ENCODE measurements around the gene SRL. TPM values are rescaled to one million over a fixed set of nuclear protein-coding genes. Genes with fewer than 3 reads are reported as not detected.

The SRL gene
- total and polyA plus RNA-seq, 4 donors = 0.14 to 0.22 (median 0.17) TPM

- H3K27me3 ChIP-seq (ENCODE audit: control insufficient read depth in 4 of 4, insufficient read depth in 4 of 4, low read length in 3 of 4) = no peaks in the 10 kb centered on the region
Observed at GRCh38 chr16:4273858-4274311, 32.0 kb upstream of the SRL start.

GRCh38 chr16:4272114-4272956 is 30.5 kb upstream of the SRL start:
- peak overlapping the region in 1 of 2 donors; percentile 47 for H3K9ac ChIP-seq (ENCODE audit: low read depth in 1 of 2, low read length in 2 of 2)
- H3K27ac ChIP-seq (ENCODE audit: low read depth in 1 of 2, low read length in 2 of 2) = peak overlapping the region; percentile 95 to 99

More at GRCh38 chr16:4273858-4274311, 32.0 kb upstream of the SRL start:
- WGBS = 11% methylated on average over 25 of the region's 25 CpGs
- Histone ChIP-seq H3K9me3 (ENCODE audit: control insufficient read depth in 4 of 4, low read length in 3 of 4) (no peaks in the 10 kb centered on the region), H3K4me1 (ENCODE audit: control insufficient read depth in 4 of 4, insufficient read depth in 4 of 4, low read length in 3 of 4) (peaks cover 7 to 21% (median 13%) of the 10 kb centered on the region in 4 donors), H3K36me3 (ENCODE audit: control insufficient read depth in 4 of 4, insufficient read depth in 3 of 4, low read depth in 1 of 4, low read length in 3 of 4) (no peaks in the 10 kb centered on the region), H3K9ac (ENCODE audit: low read depth in 1 of 2, low read length in 2 of 2) (no peak overlapping the region), H3K4me3 (ENCODE audit: low read depth in 1 of 3, low read length in 3 of 3) (peak overlapping the region; percentile 13 to 96 (median 66)), H3K27ac (ENCODE audit: low read depth in 1 of 2, low read length in 2 of 2) (peak overlapping the region; percentile 68 to 80)
- peak; percentile 9 for TF ChIP-seq SP1 (IDR thresholded peaks at IDR 0.05)
- TF ChIP-seq EGR1 (IDR thresholded peaks at IDR 0.05; ENCODE audit: low read depth in 2 of 2) = no peak
- TF ChIP-seq MAX (IDR thresholded peaks at IDR 0.05) = no peak
- no peak for TF ChIP-seq JUND (IDR thresholded peaks at IDR 0.05)
- no peak for TF ChIP-seq YY1 (IDR thresholded peaks at IDR 0.05)
- no peak for TF ChIP-seq GABPA (IDR thresholded peaks at IDR 0.05 in 1 of 2, conservative IDR thresholded peaks at IDR 0.05 in 1 of 2)
- TF ChIP-seq RAD21 (IDR thresholded peaks at IDR 0.05) = no peak
- peak; percentile 56 for DNase-seq (ENCODE audit: low spot score)

More at GRCh38 chr16:4272114-4272956, 30.5 kb upstream of the SRL start:
- no peaks in the 10 kb centered on the region for H3K27me3 ChIP-seq (ENCODE audit: control insufficient read depth in 4 of 4, insufficient read depth in 4 of 4, low read length in 3 of 4)
- no peaks in the 10 kb centered on the region for H3K9me3 ChIP-seq (ENCODE audit: control insufficient read depth in 4 of 4, low read length in 3 of 4)
- peak; percentile 66 for DNase-seq (ENCODE audit: low spot score)
- peaks cover 7 to 21% (median 13%) of the 10 kb centered on the region in 4 donors for H3K4me1 ChIP-seq (ENCODE audit: control insufficient read depth in 4 of 4, insufficient read depth in 4 of 4, low read length in 3 of 4)
- H3K4me3 ChIP-seq (ENCODE audit: low read depth in 1 of 3, low read length in 3 of 3) = peak overlapping the region; percentile 70 to 96 (median 75)
- 1% methylated on average over 79 of the region's 79 CpGs for WGBS
- no peak for TF ChIP-seq ZBTB33 (IDR thresholded peaks at IDR 0.05)
- no peak for TF ChIP-seq MAX (IDR thresholded peaks at IDR 0.05)
- TF ChIP-seq EGR1 (IDR thresholded peaks at IDR 0.05; ENCODE audit: low read depth in 2 of 2) = no peak
- no peak for TF ChIP-seq YY1 (IDR thresholded peaks at IDR 0.05)
- H3K36me3 ChIP-seq (ENCODE audit: control insufficient read depth in 4 of 4, insufficient read depth in 3 of 4, low read depth in 1 of 4, low read length in 3 of 4) = no peaks in the 10 kb centered on the region

Data from liver (tissue), 9 donors.